Measurements from ENCODE around the gene NPAS1.
"Not testable (repeated sequence)": the region's sequence is repeated elsewhere in the genome, so short reads cannot be mapped to it uniquely, and the experiment has no call there.

Gene NPAS1

GRCh38 chr19:46990991-46991676 lies 28.5 kb upstream of the NPAS1 start:
- DNase-seq (ENCODE audit: low read depth), result peak; percentile 49

GRCh38 chr19:46992699-46993535 lies 26.7 kb upstream of the NPAS1 start:
- DNase-seq (ENCODE audit: low read depth), result no peak

GRCh38 chr19:46993622-46994021 lies 26.0 kb upstream of the NPAS1 start:
- no peak for DNase-seq (ENCODE audit: low read depth)

- no peak for DNase-seq (ENCODE audit: low read depth)
Measured at GRCh38 chr19:46994141-46994686, 25.4 kb upstream of the NPAS1 start.

- DNase-seq (ENCODE audit: low read depth), result no peak
Measured at GRCh38 chr19:46995492-46995891, 24.1 kb upstream of the NPAS1 start.

GRCh38 chr19:46998445-46999125 lies 21.1 kb upstream of the NPAS1 start:
- DNase-seq (ENCODE audit: low read depth), result no peak

GRCh38 chr19:46999377-46999776 lies 20.3 kb upstream of the NPAS1 start:
- no peak for DNase-seq (ENCODE audit: low read depth)

GRCh38 chr19:46999878-47000277 lies 19.8 kb upstream of the NPAS1 start:
- DNase-seq (ENCODE audit: low read depth), result no peak

- no peak for DNase-seq (ENCODE audit: low read depth)
Measured at GRCh38 chr19:47000373-47000772, 19.3 kb upstream of the NPAS1 start.

- DNase-seq (ENCODE audit: low read depth), result no peak
Measured at GRCh38 chr19:47001584-47001983, 18.1 kb upstream of the NPAS1 start.

- no peak for DNase-seq (ENCODE audit: low read depth)
Measured at GRCh38 chr19:47002106-47002766, 17.4 kb upstream of the NPAS1 start.

GRCh38 chr19:47002853-47003610 lies 16.6 kb upstream of the NPAS1 start:
- no peak for DNase-seq (ENCODE audit: low read depth)

- no peak for DNase-seq (ENCODE audit: low read depth)
Measured at GRCh38 chr19:47003611-47004465, 15.8 kb upstream of the NPAS1 start.

GRCh38 chr19:47005164-47005641 lies 14.4 kb upstream of the NPAS1 start:
- no peak for DNase-seq (ENCODE audit: low read depth)

GRCh38 chr19:47005873-47006272 lies 13.8 kb upstream of the NPAS1 start:
- no peak for DNase-seq (ENCODE audit: low read depth)

- DNase-seq (ENCODE audit: low read depth), result no peak
Measured at GRCh38 chr19:47006496-47006895, 13.1 kb upstream of the NPAS1 start.

GRCh38 chr19:47010549-47010948 lies 9.1 kb upstream of the NPAS1 start:
- not testable (repeated sequence) for DNase-seq (ENCODE audit: low read depth)

- DNase-seq (ENCODE audit: low read depth), result no peak
Measured at GRCh38 chr19:47012617-47013016, 7.0 kb upstream of the NPAS1 start.

- DNase-seq (ENCODE audit: low read depth), result peak; percentile 31
Measured at GRCh38 chr19:47013041-47013517, 6.6 kb upstream of the NPAS1 start.

GRCh38 chr19:47018923-47019322 lies 714 bp upstream of the NPAS1 start:
- DNase-seq (ENCODE audit: low read depth), result no peak
